Anterior cingulate cortex (tissue), 58 donors: ENCODE results near the gene ARCN1.

Experiments
- DNase-seq, 58 donors: peaks; one replicate each; lab custom pipeline; 2025; lab: John Stamatoyannopoulos, UW

ARCN1 gene

GRCh38 chr11:118633979-118634378 lies 61.8 kb downstream of the ARCN1 start:
- no peak for DNase-seq

GRCh38 chr11:118634431-118635236 lies 62.4 kb downstream of the ARCN1 start:
- peak in 39 of 58 donors; percentile 19 to 75 (median 41) for DNase-seq

GRCh38 chr11:118635237-118635591 lies 63.0 kb downstream of the ARCN1 start:
- peak in 22 of 58 donors; percentile 14 to 65 (median 40) for DNase-seq

GRCh38 chr11:118635642-118636041 lies 63.4 kb downstream of the ARCN1 start:
- DNase-seq = no peak

- no peak for DNase-seq
Observed at GRCh38 chr11:118636569-118637290, 64.5 kb downstream of the ARCN1 start.

GRCh38 chr11:118638726-118639125 lies 66.5 kb downstream of the ARCN1 start:
- no peak for DNase-seq

- no peak for DNase-seq
Observed at GRCh38 chr11:118639899-118640298, 67.7 kb downstream of the ARCN1 start.

- DNase-seq = no peak
Observed at GRCh38 chr11:118640332-118641154, 68.3 kb downstream of the ARCN1 start.

GRCh38 chr11:118641397-118642019 lies 69.3 kb downstream of the ARCN1 start:
- no peak for DNase-seq

GRCh38 chr11:118643142-118643994 lies 71.2 kb downstream of the ARCN1 start:
- no peak for DNase-seq

GRCh38 chr11:118643995-118644345 lies 71.8 kb downstream of the ARCN1 start:
- no peak for DNase-seq

- DNase-seq = no peak
Observed at GRCh38 chr11:118644496-118644895, 72.3 kb downstream of the ARCN1 start.

GRCh38 chr11:118645066-118645715 lies 73.0 kb downstream of the ARCN1 start:
- no peak for DNase-seq

GRCh38 chr11:118646393-118646792 lies 74.2 kb downstream of the ARCN1 start:
- no peak for DNase-seq

GRCh38 chr11:118648291-118648690 lies 76.1 kb downstream of the ARCN1 start:
- DNase-seq = no peak

GRCh38 chr11:118649941-118650340 lies 77.7 kb downstream of the ARCN1 start:
- no peak for DNase-seq

GRCh38 chr11:118650366-118650765 lies 78.2 kb downstream of the ARCN1 start:
- no peak for DNase-seq

- no peak for DNase-seq
Observed at GRCh38 chr11:118651820-118652219, 79.6 kb downstream of the ARCN1 start.
